ENCODE measurements around the gene REEP2. TPM values are rescaled to one million over a fixed set of nuclear protein-coding genes. Genes with fewer than 3 reads are reported as not detected.

Gene REEP2
- total and polyA plus RNA-seq, 4 donors, result 0.08 to 0.28 (median 0.12) TPM; not detected in 1

DNA sequence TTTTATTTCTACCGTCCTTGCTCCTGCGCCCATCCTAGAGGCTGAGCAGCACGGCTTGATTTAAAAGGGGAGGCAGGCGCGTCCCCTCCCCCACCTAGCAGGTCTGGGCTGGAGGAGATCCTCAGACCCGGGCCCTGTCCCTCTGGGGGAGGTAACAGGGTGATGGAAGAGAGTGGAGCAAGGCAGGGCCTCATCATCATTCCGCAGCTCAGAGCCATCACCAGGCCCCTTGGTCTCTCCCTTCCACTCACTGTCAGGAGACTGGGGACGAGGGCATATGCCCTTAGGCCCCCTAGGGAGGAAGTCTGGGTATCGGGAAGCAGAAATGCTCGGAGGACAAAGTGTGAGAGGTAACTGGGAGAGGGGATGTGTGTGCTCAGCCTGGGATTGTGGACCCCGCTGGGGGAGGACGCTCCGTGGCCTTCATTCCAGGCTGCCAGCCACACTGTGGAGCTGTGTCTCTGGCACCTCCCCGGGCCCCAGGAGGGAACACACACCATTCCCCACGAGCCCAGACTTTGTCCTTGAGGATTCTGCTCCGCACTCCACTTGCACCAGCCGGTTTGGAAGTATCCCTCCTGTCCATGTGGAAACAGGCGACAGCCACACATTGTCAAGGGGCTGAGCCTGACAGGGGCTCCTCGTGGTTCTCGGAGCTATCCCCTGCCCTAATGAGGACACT lies 761 bp downstream of the REEP2 start:
- peaks cover 3 to 6% (median 4%) of the 10 kb centered on the region in 4 donors for H3K4me1 ChIP-seq (ENCODE audit: control insufficient read depth in 4 of 4, insufficient read depth in 4 of 4, low read length in 3 of 4)
- no peaks in the 10 kb centered on the region for H3K9me3 ChIP-seq (ENCODE audit: control insufficient read depth in 4 of 4, low read length in 3 of 4)
- no peak overlapping the region for H3K4me3 ChIP-seq (ENCODE audit: low read depth in 1 of 3, low read length in 3 of 3)
- H3K9ac ChIP-seq (ENCODE audit: low read depth in 1 of 2, low read length in 2 of 2), result no peak overlapping the region
- no peak for DNase-seq (ENCODE audit: low spot score)
- WGBS, result 66% methylated on average over 20 of the region's 20 CpGs
- peaks cover 3 to 21% (median 17%) of the 10 kb centered on the region in 4 donors for H3K36me3 ChIP-seq (ENCODE audit: control insufficient read depth in 4 of 4, insufficient read depth in 3 of 4, low read depth in 1 of 4, low read length in 3 of 4)
- H3K27ac ChIP-seq (ENCODE audit: low read depth in 1 of 2, low read length in 2 of 2), result no peak overlapping the region
- H3K27me3 ChIP-seq (ENCODE audit: control insufficient read depth in 4 of 4, insufficient read depth in 4 of 4, low read length in 3 of 4), result no peaks in the 10 kb centered on the region
- TF ChIP-seq, protein P1, sequence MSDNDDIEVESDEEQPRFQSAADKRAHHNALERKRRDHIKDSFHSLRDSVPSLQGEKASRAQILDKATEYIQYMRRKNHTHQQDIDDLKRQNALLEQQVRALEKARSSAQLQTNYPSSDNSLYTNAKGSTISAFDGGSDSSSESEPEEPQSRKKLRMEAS (IDR thresholded peaks at IDR 0.05), result no peak
- TF ChIP-seq HNF4G (IDR thresholded peaks at IDR 0.05) (no peak), NR2F2 (IDR thresholded peaks at IDR 0.05) (no peak), RAD21 (IDR thresholded peaks at IDR 0.05) (no peak), TAF1 (conservative IDR thresholded peaks at IDR 0.05) (no peak), SP1 (IDR thresholded peaks at IDR 0.05) (no peak), GABPA (IDR thresholded peaks at IDR 0.05 in 1 of 2, conservative IDR thresholded peaks at IDR 0.05 in 1 of 2) (no peak), FOXA2 (IDR thresholded peaks at IDR 0.05) (no peak), HNF4A (conservative IDR thresholded peaks at IDR 0.05) (no peak), EGR1 (IDR thresholded peaks at IDR 0.05; ENCODE audit: low read depth in 2 of 2) (no peak), JUND (IDR thresholded peaks at IDR 0.05) (no peak), RXRA (IDR thresholded peaks at IDR 0.05) (no peak)
- TF ChIP-seq, protein P2, sequence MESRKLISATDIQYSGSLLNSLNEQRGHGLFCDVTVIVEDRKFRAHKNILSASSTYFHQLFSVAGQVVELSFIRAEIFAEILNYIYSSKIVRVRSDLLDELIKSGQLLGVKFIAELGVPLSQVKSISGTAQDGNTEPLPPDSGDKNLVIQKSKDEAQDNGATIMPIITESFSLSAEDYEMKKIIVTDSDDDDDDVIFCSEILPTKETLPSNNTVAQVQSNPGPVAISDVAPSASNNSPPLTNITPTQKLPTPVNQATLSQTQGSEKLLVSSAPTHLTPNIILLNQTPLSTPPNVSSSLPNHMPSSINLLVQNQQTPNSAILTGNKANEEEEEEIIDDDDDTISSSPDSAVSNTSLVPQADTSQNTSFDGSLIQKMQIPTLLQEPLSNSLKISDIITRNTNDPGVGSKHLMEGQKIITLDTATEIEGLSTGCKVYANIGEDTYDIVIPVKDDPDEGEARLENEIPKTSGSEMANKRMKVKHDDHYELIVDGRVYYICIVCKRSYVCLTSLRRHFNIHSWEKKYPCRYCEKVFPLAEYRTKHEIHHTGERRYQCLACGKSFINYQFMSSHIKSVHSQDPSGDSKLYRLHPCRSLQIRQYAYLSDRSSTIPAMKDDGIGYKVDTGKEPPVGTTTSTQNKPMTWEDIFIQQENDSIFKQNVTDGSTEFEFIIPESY (IDR thresholded peaks at IDR 0.05), result no peak
- TF ChIP-seq, protein P3, sequence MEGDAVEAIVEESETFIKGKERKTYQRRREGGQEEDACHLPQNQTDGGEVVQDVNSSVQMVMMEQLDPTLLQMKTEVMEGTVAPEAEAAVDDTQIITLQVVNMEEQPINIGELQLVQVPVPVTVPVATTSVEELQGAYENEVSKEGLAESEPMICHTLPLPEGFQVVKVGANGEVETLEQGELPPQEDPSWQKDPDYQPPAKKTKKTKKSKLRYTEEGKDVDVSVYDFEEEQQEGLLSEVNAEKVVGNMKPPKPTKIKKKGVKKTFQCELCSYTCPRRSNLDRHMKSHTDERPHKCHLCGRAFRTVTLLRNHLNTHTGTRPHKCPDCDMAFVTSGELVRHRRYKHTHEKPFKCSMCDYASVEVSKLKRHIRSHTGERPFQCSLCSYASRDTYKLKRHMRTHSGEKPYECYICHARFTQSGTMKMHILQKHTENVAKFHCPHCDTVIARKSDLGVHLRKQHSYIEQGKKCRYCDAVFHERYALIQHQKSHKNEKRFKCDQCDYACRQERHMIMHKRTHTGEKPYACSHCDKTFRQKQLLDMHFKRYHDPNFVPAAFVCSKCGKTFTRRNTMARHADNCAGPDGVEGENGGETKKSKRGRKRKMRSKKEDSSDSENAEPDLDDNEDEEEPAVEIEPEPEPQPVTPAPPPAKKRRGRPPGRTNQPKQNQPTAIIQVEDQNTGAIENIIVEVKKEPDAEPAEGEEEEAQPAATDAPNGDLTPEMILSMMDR (IDR thresholded peaks at IDR 0.05; ENCODE audit: low read depth, low read length, missing input control), result no peak
- TF ChIP-seq, protein P4, sequence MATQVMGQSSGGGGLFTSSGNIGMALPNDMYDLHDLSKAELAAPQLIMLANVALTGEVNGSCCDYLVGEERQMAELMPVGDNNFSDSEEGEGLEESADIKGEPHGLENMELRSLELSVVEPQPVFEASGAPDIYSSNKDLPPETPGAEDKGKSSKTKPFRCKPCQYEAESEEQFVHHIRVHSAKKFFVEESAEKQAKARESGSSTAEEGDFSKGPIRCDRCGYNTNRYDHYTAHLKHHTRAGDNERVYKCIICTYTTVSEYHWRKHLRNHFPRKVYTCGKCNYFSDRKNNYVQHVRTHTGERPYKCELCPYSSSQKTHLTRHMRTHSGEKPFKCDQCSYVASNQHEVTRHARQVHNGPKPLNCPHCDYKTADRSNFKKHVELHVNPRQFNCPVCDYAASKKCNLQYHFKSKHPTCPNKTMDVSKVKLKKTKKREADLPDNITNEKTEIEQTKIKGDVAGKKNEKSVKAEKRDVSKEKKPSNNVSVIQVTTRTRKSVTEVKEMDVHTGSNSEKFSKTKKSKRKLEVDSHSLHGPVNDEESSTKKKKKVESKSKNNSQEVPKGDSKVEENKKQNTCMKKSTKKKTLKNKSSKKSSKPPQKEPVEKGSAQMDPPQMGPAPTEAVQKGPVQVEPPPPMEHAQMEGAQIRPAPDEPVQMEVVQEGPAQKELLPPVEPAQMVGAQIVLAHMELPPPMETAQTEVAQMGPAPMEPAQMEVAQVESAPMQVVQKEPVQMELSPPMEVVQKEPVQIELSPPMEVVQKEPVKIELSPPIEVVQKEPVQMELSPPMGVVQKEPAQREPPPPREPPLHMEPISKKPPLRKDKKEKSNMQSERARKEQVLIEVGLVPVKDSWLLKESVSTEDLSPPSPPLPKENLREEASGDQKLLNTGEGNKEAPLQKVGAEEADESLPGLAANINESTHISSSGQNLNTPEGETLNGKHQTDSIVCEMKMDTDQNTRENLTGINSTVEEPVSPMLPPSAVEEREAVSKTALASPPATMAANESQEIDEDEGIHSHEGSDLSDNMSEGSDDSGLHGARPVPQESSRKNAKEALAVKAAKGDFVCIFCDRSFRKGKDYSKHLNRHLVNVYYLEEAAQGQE (IDR thresholded peaks at IDR 0.05), result no peak
- TF ChIP-seq, protein P5, sequence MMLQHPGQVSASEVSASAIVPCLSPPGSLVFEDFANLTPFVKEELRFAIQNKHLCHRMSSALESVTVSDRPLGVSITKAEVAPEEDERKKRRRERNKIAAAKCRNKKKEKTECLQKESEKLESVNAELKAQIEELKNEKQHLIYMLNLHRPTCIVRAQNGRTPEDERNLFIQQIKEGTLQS (IDR thresholded peaks at IDR 0.05), result no peak

Data from liver (tissue), 9 donors.